Upper lobe of right lung (tissue), 1 donor: Measurements from ENCODE around the gene MTMR3. TPM values are rescaled to one million over a fixed set of nuclear protein-coding genes. Genes with fewer than 3 reads are reported as not detected.

ENCODE experiments used
- ATAC-seq: fragments of 200-7000 bp; cut with Tn5 transposase; one replicate; pipeline ENCODE4 v1.9.1; 2020; ENCODE audit warnings: mild to moderate bottlenecking, moderate library complexity
- DNase-seq: peaks from one replicate; pipeline ENCODE4 v3.0.0-alpha.2; 2020
- H3K27ac ChIP-seq: fragments of 200-600 bp; one replicate; pipeline ENCODE4 v1.8.0; 2022
- H3K27me3 ChIP-seq: fragments of 200-600 bp; one replicate; pipeline ENCODE4 v1.8.0; 2022; ENCODE audit warnings: mild to moderate bottlenecking
- H3K36me3 ChIP-seq: fragments of 200-600 bp; one replicate; pipeline ENCODE4 v1.8.0; 2022
- H3K4me1 ChIP-seq: fragments of 200-600 bp; one replicate; pipeline ENCODE4 v1.8.0; 2022
- H3K4me3 ChIP-seq: fragments of 200-600 bp; one replicate; pipeline ENCODE4 v1.8.0; 2022; ENCODE audit warnings: mild to moderate bottlenecking
- H3K9me3 ChIP-seq: fragments of 200-600 bp; one replicate; pipeline ENCODE4 v1.8.0; 2022
- CTCF ChIP-seq: fragments of 200-600 bp; IDR thresholded peaks from one replicate; pipeline ENCODE4 v1.8.0; 2022; ENCODE audit warnings: antibody characterized with exemption
- intact Hi-C: fragments of 100-400 bp; cut with DNase I; formaldehyde crosslinking; loops from one replicate; pipeline ENCODE4 v1.11.0; 2022
- total RNA-seq: library from RNA; stranded (reverse); fragmentation: NEBNext Ultra II Directional; extraction: Animal tissue kit (Norgen Biotek cat#: 25700); gene quantifications from one replicate; pipeline ENCODE4 v1.2.1, GENCODE V29; 2021
- donor health status: DM: no; HTN: yes; CAD: no; lungs with severe emphysema.

The MTMR3 gene
- total RNA-seq, 1 donor from 2014 or later = 50.6 TPM

GRCh38 chr22:29882716-29883044 lies 294 bp upstream of the MTMR3 start:
- H3K9me3 ChIP-seq = no peaks in the 10 kb centered on the region
- ATAC-seq = no peak
- no peak for TF ChIP-seq CTCF
- no peaks in the 10 kb centered on the region for H3K36me3 ChIP-seq
- H3K27ac ChIP-seq = no peak overlapping the region
- H3K27me3 ChIP-seq = no peaks in the 10 kb centered on the region
- H3K4me1 ChIP-seq = peaks cover 37% of the 10 kb centered on the region
- peak overlapping the region; percentile 94 for H3K4me3 ChIP-seq
- DNase-seq = no peak
- intact Hi-C loops = no loop called here

- DNase-seq = no peak
- no peak for ATAC-seq
- no peaks in the 10 kb centered on the region for H3K9me3 ChIP-seq
- intact Hi-C loops = no loop called here
- H3K27ac ChIP-seq = peak overlapping the region; percentile 96
- H3K4me3 ChIP-seq = peak overlapping the region; percentile 94
- no peak for TF ChIP-seq CTCF
- H3K36me3 ChIP-seq = no peaks in the 10 kb centered on the region
- peaks cover 42% of the 10 kb centered on the region for H3K4me1 ChIP-seq
- no peaks in the 10 kb centered on the region for H3K27me3 ChIP-seq
These were observed 762 bp downstream of the MTMR3 start for GRCh38 chr22:29883775-29884097.

GRCh38 chr22:29885610-29886009 lies 2.6 kb downstream of the MTMR3 start:
- Histone ChIP-seq H3K36me3 (no peaks in the 10 kb centered on the region), H3K9me3 (no peaks in the 10 kb centered on the region), H3K27me3 (no peaks in the 10 kb centered on the region), H3K4me1 (peaks cover 42% of the 10 kb centered on the region), H3K4me3 (no peak overlapping the region), H3K27ac (peak overlapping the region; percentile 18)
- ATAC-seq (peak; percentile 41), DNase-seq (no peak)
- intact Hi-C loops = no loop called here
- no peak for TF ChIP-seq CTCF

- Histone ChIP-seq H3K9me3 (no peaks in the 10 kb centered on the region), H3K4me3 (no peak overlapping the region), H3K36me3 (no peaks in the 10 kb centered on the region), H3K27ac (no peak overlapping the region), H3K27me3 (no peaks in the 10 kb centered on the region), H3K4me1 (peaks cover 42% of the 10 kb centered on the region)
- TF ChIP-seq CTCF = no peak
- ATAC-seq = no peak
- intact Hi-C loops = no loop called here
- no peak for DNase-seq
These were observed 3.6 kb downstream of the MTMR3 start for GRCh38 chr22:29886596-29886995.

- DNase-seq = no peak
- Histone ChIP-seq H3K36me3 (no peaks in the 10 kb centered on the region), H3K27ac (no peak overlapping the region), H3K9me3 (no peaks in the 10 kb centered on the region), H3K27me3 (no peaks in the 10 kb centered on the region), H3K4me3 (no peak overlapping the region), H3K4me1 (peaks cover 42% of the 10 kb centered on the region)
- ATAC-seq = no peak
- intact Hi-C loops = no loop called here
- TF ChIP-seq CTCF = no peak
These were observed 4.4 kb downstream of the MTMR3 start for GRCh38 chr22:29887358-29887757.

GRCh38 chr22:29890760-29891159 lies 7.8 kb downstream of the MTMR3 start:
- Histone ChIP-seq H3K4me3 (no peak overlapping the region), H3K27me3 (no peaks in the 10 kb centered on the region), H3K27ac (no peak overlapping the region), H3K9me3 (no peaks in the 10 kb centered on the region), H3K4me1 (peaks cover 24% of the 10 kb centered on the region), H3K36me3 (no peaks in the 10 kb centered on the region)
- intact Hi-C loops = no loop called here
- ATAC-seq (no peak), DNase-seq (no peak)
- TF ChIP-seq CTCF = no peak
